ENCODE data around the gene TM9SF3. TPM values are rescaled to one million over a fixed set of nuclear protein-coding genes. Genes with fewer than 3 reads are reported as not detected.

The TM9SF3 gene
- total and polyA plus RNA-seq, 2 donors (not counting 1 experiment from before 2014, with no cell fraction given): 6.9 to 63.4 TPM

DNA sequence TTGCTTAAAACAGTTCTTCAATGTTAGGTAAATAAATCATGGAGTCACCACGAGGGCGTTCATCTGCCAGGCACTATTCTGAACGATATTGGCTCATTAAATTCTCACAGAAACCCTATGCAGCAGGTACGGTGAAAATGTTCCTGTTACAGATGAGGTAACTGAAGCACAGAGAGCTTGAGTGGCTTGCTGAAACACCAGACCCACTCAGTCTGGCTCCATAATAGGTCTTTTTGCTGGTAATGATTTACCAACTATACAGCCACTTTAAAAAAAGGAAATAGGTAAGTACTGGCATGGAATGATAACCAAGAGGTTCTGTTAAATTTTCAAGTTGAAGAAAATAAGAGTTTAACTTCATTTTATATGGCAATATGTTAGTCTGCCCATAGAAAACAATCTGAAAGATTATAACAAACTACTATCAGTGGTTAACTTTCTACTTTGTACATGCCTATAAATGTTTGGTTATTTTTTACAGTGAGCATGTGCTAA lies 1.3 kb upstream of the TM9SF3 start:
- TF ChIP-seq EZH2 (IDR thresholded peaks at IDR 0.05; ENCODE audit: borderline replicate concordance, insufficient read depth, low read depth, low read length, poor library complexity, severe bottlenecking): no peak
- TF ChIP-seq, protein P1, sequence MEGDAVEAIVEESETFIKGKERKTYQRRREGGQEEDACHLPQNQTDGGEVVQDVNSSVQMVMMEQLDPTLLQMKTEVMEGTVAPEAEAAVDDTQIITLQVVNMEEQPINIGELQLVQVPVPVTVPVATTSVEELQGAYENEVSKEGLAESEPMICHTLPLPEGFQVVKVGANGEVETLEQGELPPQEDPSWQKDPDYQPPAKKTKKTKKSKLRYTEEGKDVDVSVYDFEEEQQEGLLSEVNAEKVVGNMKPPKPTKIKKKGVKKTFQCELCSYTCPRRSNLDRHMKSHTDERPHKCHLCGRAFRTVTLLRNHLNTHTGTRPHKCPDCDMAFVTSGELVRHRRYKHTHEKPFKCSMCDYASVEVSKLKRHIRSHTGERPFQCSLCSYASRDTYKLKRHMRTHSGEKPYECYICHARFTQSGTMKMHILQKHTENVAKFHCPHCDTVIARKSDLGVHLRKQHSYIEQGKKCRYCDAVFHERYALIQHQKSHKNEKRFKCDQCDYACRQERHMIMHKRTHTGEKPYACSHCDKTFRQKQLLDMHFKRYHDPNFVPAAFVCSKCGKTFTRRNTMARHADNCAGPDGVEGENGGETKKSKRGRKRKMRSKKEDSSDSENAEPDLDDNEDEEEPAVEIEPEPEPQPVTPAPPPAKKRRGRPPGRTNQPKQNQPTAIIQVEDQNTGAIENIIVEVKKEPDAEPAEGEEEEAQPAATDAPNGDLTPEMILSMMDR (IDR thresholded peaks at IDR 0.05): no peak
- Histone ChIP-seq H3K4me1 (ENCODE audit: control insufficient read depth in 2 of 2, insufficient read depth in 2 of 2, low read length in 2 of 2) (peaks cover 24 to 35% of the 10 kb centered on the region in 2 donors), H3K4me3 (ENCODE audit: control extremely low read depth in 1 of 5, extremely low read depth in 1 of 5, insufficient read depth in 1 of 5, low read depth in 2 of 5, low read length in 4 of 5) (peak overlapping the region in 3 of 5 experiments; percentile 68 to 97 (median 70)), H3K9me3 (ENCODE audit: control extremely low read depth in 1 of 3, control insufficient read depth in 2 of 3, insufficient read depth in 1 of 3, low read length in 2 of 3) (no peaks in the 10 kb centered on the region), H3K27me3 (replicated peaks in 1 of 4; ENCODE audit: control extremely low read depth in 1 of 4, control insufficient read depth in 3 of 4, insufficient read depth in 4 of 4, low read length in 3 of 4) (no peaks in the 10 kb centered on the region), H3K27ac (ENCODE audit: low read length in 2 of 2) (peak overlapping the region; percentile 96 to 98), H3K36me3 (replicated peaks in 1 of 2; ENCODE audit: control extremely low read depth in 1 of 2, control insufficient read depth in 1 of 2, extremely low read depth in 1 of 2, insufficient read depth in 2 of 2, low read length in 1 of 2) (peaks cover 0 to 4% of the 10 kb centered on the region in 2 experiments), H3K79me2 (ENCODE audit: control insufficient read depth, insufficient read depth, low read length) (peaks cover 49% of the 10 kb centered on the region), H4K20me1 (ENCODE audit: control insufficient read depth, insufficient read depth, low read length, poor library complexity, severe bottlenecking) (peaks cover 10% of the 10 kb centered on the region), H2AFZ (ENCODE audit: insufficient read depth, low read depth, low read length, poor library complexity, severe bottlenecking) (peak overlapping the region; percentile 76), H3K9ac (ENCODE audit: low read length) (peak overlapping the region; percentile 86), H3K4me2 (replicated peaks; ENCODE audit: low read depth, low read length, poor library complexity, severe bottlenecking) (peak overlapping the region; percentile 90)
- no CpG with 5 or more reads among the region's 4 CpGs for WGBS (ENCODE audit: insufficient coverage)
- Mint-ChIP-seq H3K4me1 (peaks cover 37% of the 10 kb centered on the region), H3K27ac (no peak overlapping the region), H3K27me3 (no peaks in the 10 kb centered on the region), H3K4me3 (no peak overlapping the region), H3K9me3 (ENCODE audit: insufficient read depth) (no peaks in the 10 kb centered on the region)
- CTCF ChIA-PET: no interaction called here
- ATAC-seq (ENCODE audit: low read depth) (no peak), DNase-seq (no peak)
- POLR2A ChIA-PET: no interaction called here
- intact Hi-C loops (cut with micrococcal nuclease): loop anchor here (5.0 to 10.0 kb wide), 3 partner anchors 114 to 933 kb away; partner anchors contain the start of gene ALDH18A1

DNA sequence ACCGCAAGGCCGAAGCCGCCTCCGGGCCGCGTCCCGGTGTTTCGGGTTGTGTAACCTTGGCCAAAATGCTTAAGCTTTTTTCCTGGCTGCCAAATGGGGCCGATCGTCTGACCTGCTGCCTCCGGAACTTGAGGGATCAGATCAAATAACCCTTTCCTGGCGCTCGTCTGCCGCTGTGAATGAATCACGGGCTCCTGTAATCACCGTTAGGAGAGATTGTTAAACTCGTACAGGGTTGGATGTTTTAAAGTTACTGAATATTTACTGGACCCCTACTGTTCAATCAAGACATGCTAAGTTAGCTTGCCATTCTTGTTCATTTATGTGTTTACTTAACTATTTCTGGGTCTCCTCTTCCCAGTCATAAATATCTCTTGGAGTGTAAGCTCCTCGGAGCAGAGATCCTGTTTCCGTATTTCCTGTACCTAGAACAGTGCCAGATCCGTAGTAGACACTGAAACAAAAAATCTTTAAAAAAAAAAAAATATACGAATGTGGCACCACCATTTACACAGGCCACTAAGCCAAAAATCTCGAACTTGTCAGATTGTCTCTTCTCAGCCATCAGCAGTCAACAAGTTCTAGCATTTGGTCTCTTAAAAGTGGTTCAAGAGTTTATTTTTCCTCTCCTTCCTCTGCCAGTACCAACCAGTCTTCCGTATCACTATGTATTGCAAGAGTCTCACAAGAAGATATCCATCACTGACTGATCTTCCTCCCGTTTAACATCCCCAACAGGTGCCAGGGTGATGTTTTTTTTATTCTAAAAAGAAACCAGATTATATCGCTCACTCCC lies 650 bp upstream of the TM9SF3 start:
- CTCF ChIA-PET: no interaction called here

More for the DNA sequence above, 650 bp upstream of the TM9SF3 start:
- no peak for ATAC-seq (ENCODE audit: low read depth)
- H3K9me3 ChIP-seq (ENCODE audit: control extremely low read depth in 1 of 3, control insufficient read depth in 2 of 3, insufficient read depth in 1 of 3, low read length in 2 of 3): no peaks in the 10 kb centered on the region
- intact Hi-C loops (cut with micrococcal nuclease): loop anchor here (1.0 to 10.0 kb wide), 5 partner anchors 115 to 933 kb away; partner anchors contain the start of genes ALDH18A1 and ARHGAP19
- TF ChIP-seq, protein P1 (IDR thresholded peaks at IDR 0.05): no peak
- no peak for TF ChIP-seq EZH2 (IDR thresholded peaks at IDR 0.05; ENCODE audit: borderline replicate concordance, insufficient read depth, low read depth, low read length, poor library complexity, severe bottlenecking)
- H3K27ac ChIP-seq (ENCODE audit: low read length in 2 of 2): peak overlapping the region; percentile 96 to 98
- H3K79me2 ChIP-seq (ENCODE audit: control insufficient read depth, insufficient read depth, low read length): peaks cover 55% of the 10 kb centered on the region
- Mint-ChIP-seq H3K4me3 (no peak overlapping the region), H3K9me3 (ENCODE audit: insufficient read depth) (no peaks in the 10 kb centered on the region), H3K27ac (peak overlapping the region; percentile 99), H3K27me3 (no peaks in the 10 kb centered on the region), H3K4me1 (peaks cover 38% of the 10 kb centered on the region)
- H3K4me1 ChIP-seq (ENCODE audit: control insufficient read depth in 2 of 2, insufficient read depth in 2 of 2, low read length in 2 of 2): peaks cover 24 to 35% of the 10 kb centered on the region in 2 donors
- peak overlapping the region; percentile 76 for H2AFZ ChIP-seq (ENCODE audit: insufficient read depth, low read depth, low read length, poor library complexity, severe bottlenecking)
- H4K20me1 ChIP-seq (ENCODE audit: control insufficient read depth, insufficient read depth, low read length, poor library complexity, severe bottlenecking): peaks cover 15% of the 10 kb centered on the region
- no peaks in the 10 kb centered on the region for H3K36me3 ChIP-seq (replicated peaks in 1 of 2; ENCODE audit: control extremely low read depth in 1 of 2, control insufficient read depth in 1 of 2, extremely low read depth in 1 of 2, insufficient read depth in 2 of 2, low read length in 1 of 2)
- H3K27me3 ChIP-seq (replicated peaks in 1 of 4; ENCODE audit: control extremely low read depth in 1 of 4, control insufficient read depth in 3 of 4, insufficient read depth in 4 of 4, low read length in 3 of 4): no peaks in the 10 kb centered on the region
- no peak for DNase-seq
- POLR2A ChIA-PET: no interaction called here
- peak overlapping the region; percentile 65 to 97 (median 70) for H3K4me3 ChIP-seq (ENCODE audit: control extremely low read depth in 1 of 5, extremely low read depth in 1 of 5, insufficient read depth in 1 of 5, low read depth in 2 of 5, low read length in 4 of 5)
- under 1% methylated on average over 12 of the region's 25 CpGs for WGBS (ENCODE audit: insufficient coverage)
- H3K4me2 ChIP-seq (replicated peaks; ENCODE audit: low read depth, low read length, poor library complexity, severe bottlenecking): peak overlapping the region; percentile 90
- H3K9ac ChIP-seq (ENCODE audit: low read length): peak overlapping the region; percentile 86
